Astrocyte (in vitro differentiated cells and primary cell): ENCODE data around the gene NAALADL2. TPM values are rescaled to one million over a fixed set of nuclear protein-coding genes. Genes with fewer than 3 reads are reported as not detected.

Experiments used
- DNase-seq: peaks from one replicate; pipeline ENCODE4 v3.0.0-alpha.2; 2010; ENCODE audit warnings: low read depth
- FAIRE-seq: peaks from 2 replicates; lab custom pipeline; 2011; peaks lifted over from hg19 to GRCh38; lab: Jason Lieb, UNC
- H2AFZ ChIP-seq: 2 replicates; pipeline ENCODE4 v1.6.0; 2012; ENCODE audit warnings: low read depth, low read length, inconsistent platforms
- H3K27ac ChIP-seq: 2 replicates; pipeline ENCODE4 v1.5.1; 2011; ENCODE audit warnings: low read depth, low read length, inconsistent platforms
- H3K27me3 ChIP-seq: 2 replicates; pipeline ENCODE4 v1.6.0; 2011; ENCODE audit warnings: low read length, inconsistent platforms; ENCODE audit not compliant: insufficient read depth
- H3K36me3 ChIP-seq: 2 replicates; pipeline ENCODE4 v1.5.1; 2011; ENCODE audit warnings: low read length, inconsistent platforms; ENCODE audit not compliant: insufficient read depth
- H3K4me1 ChIP-seq: 2 replicates; pipeline ENCODE4 v1.5.1; 2011; ENCODE audit warnings: low read length, inconsistent platforms; ENCODE audit not compliant: insufficient read depth
- H3K4me2 ChIP-seq: 2 replicates; pipeline ENCODE4 v1.6.0; 2012; ENCODE audit warnings: low read length, inconsistent platforms
- H3K4me3 ChIP-seq: 2 replicates; pipeline ENCODE4 v1.5.1; 2011; ENCODE audit warnings: low read depth, mild to moderate bottlenecking, low read length, inconsistent platforms; ENCODE audit not compliant: insufficient read depth
- H3K79me2 ChIP-seq: 2 replicates; pipeline ENCODE4 v1.6.0; 2012; ENCODE audit warnings: mild to moderate bottlenecking, low read length, inconsistent platforms; ENCODE audit not compliant: insufficient read depth
- H3K9ac ChIP-seq: 2 replicates; pipeline ENCODE4 v1.6.0; 2012; ENCODE audit warnings: mild to moderate bottlenecking, low read length, inconsistent platforms
- H3K9me3 ChIP-seq: 2 replicates; pipeline ENCODE4 v1.5.1; 2012; ENCODE audit warnings: low read depth, mild to moderate bottlenecking, low read length, inconsistent platforms; ENCODE audit not compliant: insufficient read depth
- H4K20me1 ChIP-seq: 2 replicates; pipeline ENCODE4 v1.6.0; 2012; ENCODE audit warnings: low read length, inconsistent platforms; ENCODE audit not compliant: insufficient read depth
- H3K27ac Mint-ChIP-seq: one replicate; pipeline ENCODE4 v1.8.0; 2021; ENCODE audit warnings: mild to moderate bottlenecking, mixed read lengths; ENCODE audit not compliant: unreplicated experiment
- H3K27me3 Mint-ChIP-seq: one replicate; pipeline ENCODE4 v1.8.0; 2021; ENCODE audit warnings: low read depth, mixed read lengths; ENCODE audit not compliant: unreplicated experiment
- H3K36me3 Mint-ChIP-seq: one replicate; pipeline ENCODE4 v1.8.0; 2021; ENCODE audit warnings: low read depth, mixed read lengths; ENCODE audit not compliant: unreplicated experiment
- H3K4me1 Mint-ChIP-seq: one replicate; pipeline ENCODE4 v1.8.0; 2021; ENCODE audit warnings: low read depth, mixed read lengths; ENCODE audit not compliant: unreplicated experiment
- H3K4me3 Mint-ChIP-seq: one replicate; pipeline ENCODE4 v1.8.0; 2021; ENCODE audit warnings: mild to moderate bottlenecking, moderate library complexity, mixed read lengths; ENCODE audit not compliant: unreplicated experiment
- H3K9me3 Mint-ChIP-seq: one replicate; pipeline ENCODE4 v1.8.0; 2021; ENCODE audit warnings: mild to moderate bottlenecking, mixed read lengths; ENCODE audit not compliant: unreplicated experiment
- EZH2 ChIP-seq: IDR thresholded peaks from 2 replicates; pipeline ENCODE4 v1.6.1; 2012; ENCODE audit warnings: mild to moderate bottlenecking, low read length, inconsistent platforms; ENCODE audit not compliant: insufficient read depth
- total RNA-seq: library from RNA; stranded (reverse); gene quantifications from 2 replicates; pipeline ENCODE4 v1.2.1, GENCODE V29; 2021
- TF ChIP-seq, protein P1 (sequence below): IDR thresholded peaks from 2 replicates; pipeline ENCODE4 v1.5.1; 2011; ENCODE audit warnings: low read depth, mild to moderate bottlenecking, inconsistent platforms, low read length, moderate library complexity; ENCODE audit not compliant: insufficient read depth

Gene NAALADL2
- total RNA-seq, 1 donor from 2014 or later = 2.7 TPM

DNA sequence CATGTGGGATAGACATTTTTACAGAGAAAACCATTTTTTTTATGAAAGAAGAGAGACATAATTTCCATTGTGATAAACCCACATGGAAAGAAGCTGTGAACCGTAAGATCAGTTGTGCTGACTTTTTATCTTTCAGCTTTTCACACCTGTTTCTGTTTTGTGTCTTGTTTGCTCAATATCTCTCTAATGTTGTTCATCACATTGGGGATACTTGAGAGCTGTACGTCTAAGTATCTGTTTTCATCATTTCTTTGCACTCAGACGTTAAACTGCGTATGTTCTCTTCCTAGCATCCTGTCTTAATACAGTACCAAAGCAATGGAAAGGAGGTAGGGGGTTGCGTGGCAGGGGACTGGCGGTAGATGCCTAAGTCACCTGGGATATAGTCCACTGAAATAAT, 449.0 kb downstream of the NAALADL2 start:
- H3K9me3 Mint-ChIP-seq = no peaks in the 10 kb centered on the region
- FAIRE-seq = no peak
- no peaks in the 10 kb centered on the region for H3K9me3 ChIP-seq

DNA sequence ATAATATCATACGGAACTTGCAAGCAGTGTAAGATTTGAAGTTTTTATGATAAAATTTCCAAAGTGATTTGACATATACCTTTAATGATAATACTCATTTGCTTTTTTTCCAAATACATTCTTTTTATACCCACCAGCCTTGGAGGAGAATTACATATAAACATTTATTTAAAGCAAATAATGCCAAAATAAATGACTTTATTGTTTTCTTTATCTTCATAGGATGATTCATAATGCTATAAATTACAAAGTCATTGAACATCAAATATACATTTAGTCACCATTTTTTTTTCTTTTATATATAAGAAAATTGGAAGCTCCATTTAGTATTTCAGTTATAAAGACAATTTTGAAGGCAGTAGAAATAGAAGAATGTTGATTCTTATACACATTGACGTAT, 450.9 kb downstream of the NAALADL2 start:
- Histone ChIP-seq H3K9me3 (no peaks in the 10 kb centered on the region), H3K4me2 (no peak overlapping the region), H2AFZ (no peak overlapping the region), H3K79me2 (no peaks in the 10 kb centered on the region), H4K20me1 (no peaks in the 10 kb centered on the region), H3K36me3 (no peaks in the 10 kb centered on the region), H3K4me1 (no peaks in the 10 kb centered on the region), H3K9ac (no peak overlapping the region), H3K27ac (no peak overlapping the region), H3K4me3 (no peak overlapping the region), H3K27me3 (no peaks in the 10 kb centered on the region)
- TF ChIP-seq, protein P1, sequence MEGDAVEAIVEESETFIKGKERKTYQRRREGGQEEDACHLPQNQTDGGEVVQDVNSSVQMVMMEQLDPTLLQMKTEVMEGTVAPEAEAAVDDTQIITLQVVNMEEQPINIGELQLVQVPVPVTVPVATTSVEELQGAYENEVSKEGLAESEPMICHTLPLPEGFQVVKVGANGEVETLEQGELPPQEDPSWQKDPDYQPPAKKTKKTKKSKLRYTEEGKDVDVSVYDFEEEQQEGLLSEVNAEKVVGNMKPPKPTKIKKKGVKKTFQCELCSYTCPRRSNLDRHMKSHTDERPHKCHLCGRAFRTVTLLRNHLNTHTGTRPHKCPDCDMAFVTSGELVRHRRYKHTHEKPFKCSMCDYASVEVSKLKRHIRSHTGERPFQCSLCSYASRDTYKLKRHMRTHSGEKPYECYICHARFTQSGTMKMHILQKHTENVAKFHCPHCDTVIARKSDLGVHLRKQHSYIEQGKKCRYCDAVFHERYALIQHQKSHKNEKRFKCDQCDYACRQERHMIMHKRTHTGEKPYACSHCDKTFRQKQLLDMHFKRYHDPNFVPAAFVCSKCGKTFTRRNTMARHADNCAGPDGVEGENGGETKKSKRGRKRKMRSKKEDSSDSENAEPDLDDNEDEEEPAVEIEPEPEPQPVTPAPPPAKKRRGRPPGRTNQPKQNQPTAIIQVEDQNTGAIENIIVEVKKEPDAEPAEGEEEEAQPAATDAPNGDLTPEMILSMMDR = no peak
- no peak for TF ChIP-seq EZH2
- Mint-ChIP-seq H3K9me3 (no peaks in the 10 kb centered on the region), H3K36me3 (no peaks in the 10 kb centered on the region), H3K27ac (no peak overlapping the region), H3K27me3 (no peaks in the 10 kb centered on the region), H3K4me1 (no peaks in the 10 kb centered on the region), H3K4me3 (no peak overlapping the region)
- DNase-seq = no peak
- no peak for FAIRE-seq

More for the DNA sequence above, 449.0 kb downstream of the NAALADL2 start:
- Histone ChIP-seq H3K4me1 (no peaks in the 10 kb centered on the region), H3K4me3 (no peak overlapping the region), H3K9ac (no peak overlapping the region), H3K27me3 (no peaks in the 10 kb centered on the region), H4K20me1 (no peaks in the 10 kb centered on the region), H2AFZ (no peak overlapping the region), H3K4me2 (no peak overlapping the region), H3K79me2 (no peaks in the 10 kb centered on the region), H3K27ac (no peak overlapping the region), H3K36me3 (no peaks in the 10 kb centered on the region)
- Mint-ChIP-seq H3K4me1 (peaks cover 1% of the 10 kb centered on the region), H3K27ac (no peak overlapping the region), H3K4me3 (no peak overlapping the region), H3K36me3 (no peaks in the 10 kb centered on the region), H3K27me3 (no peaks in the 10 kb centered on the region)
- no peak for TF ChIP-seq EZH2
- TF ChIP-seq, protein P1 = no peak
- DNase-seq = no peak

DNA sequence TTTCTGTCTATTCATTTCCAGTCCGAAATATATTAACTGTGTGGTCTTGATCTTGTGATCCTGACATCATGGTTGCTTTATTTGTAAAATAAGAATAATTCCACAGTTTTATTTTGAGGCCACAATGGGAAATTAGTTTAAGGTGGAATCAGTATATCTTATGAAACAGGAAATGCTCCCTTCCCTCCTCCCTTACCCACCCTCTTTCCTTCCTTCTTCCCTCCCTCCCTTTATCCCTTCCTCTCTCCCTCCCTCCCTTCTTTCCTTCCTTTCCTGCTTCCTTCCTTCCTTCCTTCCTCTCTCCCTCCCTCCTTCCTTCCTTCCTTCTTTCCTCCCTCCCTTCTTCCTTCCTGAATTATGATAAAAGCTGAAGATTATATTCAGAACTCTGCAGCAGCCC, 452.3 kb downstream of the NAALADL2 start:
- no peak for FAIRE-seq
- Histone ChIP-seq H3K9ac (no peak overlapping the region), H3K27me3 (no peaks in the 10 kb centered on the region), H3K4me2 (no peak overlapping the region), H3K36me3 (no peaks in the 10 kb centered on the region), H3K4me3 (no peak overlapping the region), H3K79me2 (no peaks in the 10 kb centered on the region), H3K9me3 (no peaks in the 10 kb centered on the region), H4K20me1 (no peaks in the 10 kb centered on the region), H3K4me1 (no peaks in the 10 kb centered on the region), H3K27ac (no peak overlapping the region), H2AFZ (no peak overlapping the region)
- H3K9me3 Mint-ChIP-seq = no peaks in the 10 kb centered on the region
- DNase-seq = no peak
- H3K27ac Mint-ChIP-seq = no peak overlapping the region
- no peaks in the 10 kb centered on the region for H3K27me3 Mint-ChIP-seq
- H3K4me3 Mint-ChIP-seq = no peak overlapping the region
- H3K4me1 Mint-ChIP-seq = no peaks in the 10 kb centered on the region
- no peaks in the 10 kb centered on the region for H3K36me3 Mint-ChIP-seq
- TF ChIP-seq, protein P1 = no peak
- no peak for TF ChIP-seq EZH2
